Measurements from ENCODE around the gene PLIN1. TPM values are rescaled to one million over a fixed set of nuclear protein-coding genes. Genes with fewer than 3 reads are reported as not detected.

PLIN1 gene
- total RNA-seq, 2 donors from 2014 or later: 5.7 to 24.2 TPM

GRCh38 chr15:89630974-89631901 lies 47.9 kb downstream of the PLIN1 start:
- ATAC-seq (ENCODE audit: insufficient number of reproducible peaks, low FRiP score, low read depth) (no peak), DNase-seq (ENCODE audit: low spot score) (no peak)
- Histone ChIP-seq H3K9me3 (no peaks in the 10 kb centered on the region), H3K36me3 (peaks cover 61% of the 10 kb centered on the region), H3K4me3 (no peak overlapping the region), H3K27ac (no peak overlapping the region), H3K4me1 (ENCODE audit: control insufficient read depth in 1 of 2, low read depth in 2 of 2) (no peaks in the 10 kb centered on the region), H3K27me3 (replicated peaks; ENCODE audit: insufficient read depth) (no peaks in the 10 kb centered on the region)
- no peak for TF ChIP-seq CTCF (IDR thresholded peaks at IDR 0.05)

GRCh38 chr15:89630260-89630659 lies 48.9 kb downstream of the PLIN1 start:
- DNase-seq (ENCODE audit: low spot score): no peak

GRCh38 chr15:89629829-89630228 lies 49.3 kb downstream of the PLIN1 start:
- ATAC-seq (ENCODE audit: insufficient number of reproducible peaks, low FRiP score, low read depth): no peak
- Histone ChIP-seq H3K4me1 (ENCODE audit: control insufficient read depth in 1 of 2, low read depth in 2 of 2) (no peaks in the 10 kb centered on the region), H3K36me3 (peaks cover 64% of the 10 kb centered on the region), H3K9me3 (no peaks in the 10 kb centered on the region), H3K4me3 (no peak overlapping the region), H3K27me3 (replicated peaks; ENCODE audit: insufficient read depth) (no peaks in the 10 kb centered on the region), H3K27ac (no peak overlapping the region)
- no peak for DNase-seq (ENCODE audit: low spot score)
- no peak for TF ChIP-seq CTCF (IDR thresholded peaks at IDR 0.05)

More at GRCh38 chr15:89630260-89630659, 48.9 kb downstream of the PLIN1 start:
- Histone ChIP-seq H3K36me3 (peaks cover 64% of the 10 kb centered on the region), H3K4me3 (no peak overlapping the region), H3K27ac (no peak overlapping the region), H3K9me3 (no peaks in the 10 kb centered on the region), H3K27me3 (replicated peaks; ENCODE audit: insufficient read depth) (no peaks in the 10 kb centered on the region), H3K4me1 (ENCODE audit: control insufficient read depth in 1 of 2, low read depth in 2 of 2) (no peaks in the 10 kb centered on the region)
- no peak for TF ChIP-seq CTCF (IDR thresholded peaks at IDR 0.05)
- ATAC-seq (ENCODE audit: insufficient number of reproducible peaks, low FRiP score, low read depth): no peak

- Histone ChIP-seq H3K36me3 (peaks cover 64% of the 10 kb centered on the region), H3K27me3 (replicated peaks; ENCODE audit: insufficient read depth) (no peaks in the 10 kb centered on the region), H3K9me3 (no peaks in the 10 kb centered on the region), H3K27ac (no peak overlapping the region), H3K4me1 (ENCODE audit: control insufficient read depth in 1 of 2, low read depth in 2 of 2) (peaks cover 0 to 2% of the 10 kb centered on the region in 2 donors), H3K4me3 (no peak overlapping the region)
- ATAC-seq (ENCODE audit: insufficient number of reproducible peaks, low FRiP score, low read depth): no peak
- TF ChIP-seq CTCF (IDR thresholded peaks at IDR 0.05): no peak
- DNase-seq (ENCODE audit: low spot score): no peak
These were observed 50.1 kb downstream of the PLIN1 start for GRCh38 chr15:89628806-89629715.

GRCh38 chr15:89628301-89628700 lies 50.9 kb downstream of the PLIN1 start:
- Histone ChIP-seq H3K4me1 (ENCODE audit: control insufficient read depth in 1 of 2, low read depth in 2 of 2) (peaks cover 5 to 9% of the 10 kb centered on the region in 2 donors), H3K36me3 (peaks cover 57% of the 10 kb centered on the region), H3K9me3 (no peaks in the 10 kb centered on the region), H3K27ac (no peak overlapping the region), H3K4me3 (no peak overlapping the region), H3K27me3 (replicated peaks; ENCODE audit: insufficient read depth) (no peaks in the 10 kb centered on the region)
- no peak for TF ChIP-seq CTCF (IDR thresholded peaks at IDR 0.05)
- no peak for ATAC-seq (ENCODE audit: insufficient number of reproducible peaks, low FRiP score, low read depth)
- no peak for DNase-seq (ENCODE audit: low spot score)

Data from thoracic aorta (tissue), 2 donors.